ENCODE data around the gene SAMD10.

DNA sequence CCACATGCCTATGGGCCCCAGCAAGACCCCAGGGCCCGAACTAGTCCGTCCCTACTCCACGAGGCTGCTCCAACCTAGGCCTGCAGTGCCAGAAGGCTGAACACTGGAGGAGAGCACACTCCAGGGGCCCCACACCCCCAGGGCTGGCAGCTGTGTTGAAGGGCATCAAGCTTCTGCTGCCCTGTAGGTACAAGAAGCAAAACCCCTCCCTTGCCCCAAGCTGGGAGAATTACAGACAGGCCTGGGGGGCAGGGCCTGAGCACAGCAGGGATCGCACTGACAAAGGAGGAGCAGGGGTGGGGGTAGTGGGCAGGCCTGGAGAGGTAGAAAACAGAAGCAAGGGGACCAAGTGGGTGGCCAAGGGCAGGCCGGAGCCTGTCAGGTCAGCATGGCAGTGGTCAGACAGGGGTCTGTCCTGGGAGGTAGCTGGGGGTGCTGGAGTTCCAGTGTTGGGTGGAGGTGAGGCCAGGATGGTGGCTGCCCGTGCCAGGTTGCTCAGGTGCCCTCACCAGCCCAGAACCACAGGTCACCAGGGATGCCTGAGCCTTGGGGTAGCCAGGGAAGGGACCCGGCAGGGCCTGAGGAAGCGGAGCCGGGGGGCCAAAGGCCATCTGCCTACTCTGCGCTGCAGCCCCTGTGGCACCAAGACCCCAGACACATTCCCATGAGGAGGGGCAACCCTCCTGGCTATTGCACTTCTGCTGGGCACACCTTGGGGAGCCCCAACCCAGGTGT is 20.3 kb downstream of the SAMD10 start:
- TF ChIP-seq GATA2 (IDR thresholded peaks at IDR 0.05; ENCODE audit: low read depth, low read length) (no peak), GATA3 (IDR thresholded peaks at IDR 0.05; ENCODE audit: low read depth, low read length) (no peak)

All from SH-SY5Y (cell line).